Measurements from ENCODE around the gene VSTM5.

VSTM5 gene

DNA sequence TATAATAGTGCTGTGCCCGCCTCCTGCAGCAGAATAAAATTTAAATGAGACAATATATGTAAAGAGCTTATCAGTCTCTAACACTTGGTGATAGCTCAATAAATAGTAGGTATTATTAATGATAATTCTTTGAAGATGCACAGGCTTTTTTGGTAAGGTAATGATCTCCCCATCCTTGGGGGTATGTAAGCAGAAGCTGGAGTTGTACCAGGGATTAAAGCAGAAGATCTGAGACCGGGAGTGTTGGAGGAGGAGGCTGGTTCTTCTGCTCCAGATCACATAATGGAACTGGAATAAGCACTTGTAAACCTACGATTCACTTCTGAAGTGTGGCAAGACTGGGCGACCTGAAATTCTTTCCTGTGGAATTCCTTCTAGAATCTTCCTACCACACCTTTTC, 8.4 kb downstream of the VSTM5 start:
- FAIRE-seq = no peak

DNA sequence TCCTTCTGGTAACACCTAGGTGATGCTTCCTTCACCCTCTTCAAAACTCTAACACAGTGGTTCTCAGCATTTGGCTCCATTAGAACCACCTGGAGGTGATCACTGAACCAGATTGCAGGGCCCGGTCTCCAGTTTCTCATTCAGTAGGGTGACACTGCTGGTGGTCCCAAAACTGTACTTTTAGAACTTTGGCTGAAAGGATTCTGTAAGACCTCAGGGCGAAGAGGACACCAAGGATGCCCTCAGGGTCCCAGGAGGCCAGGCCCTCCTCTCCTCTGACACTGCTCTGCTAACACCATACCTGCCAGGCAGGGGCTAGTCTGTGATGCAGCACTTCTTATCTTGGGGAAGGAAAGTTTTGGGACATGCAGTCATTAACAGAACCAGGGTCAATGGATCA, 9.0 kb downstream of the VSTM5 start:
- FAIRE-seq = no peak

GRCh38 chr11:93840981-93841380, 9.4 kb downstream of the VSTM5 start:
- FAIRE-seq = no peak

DNA sequence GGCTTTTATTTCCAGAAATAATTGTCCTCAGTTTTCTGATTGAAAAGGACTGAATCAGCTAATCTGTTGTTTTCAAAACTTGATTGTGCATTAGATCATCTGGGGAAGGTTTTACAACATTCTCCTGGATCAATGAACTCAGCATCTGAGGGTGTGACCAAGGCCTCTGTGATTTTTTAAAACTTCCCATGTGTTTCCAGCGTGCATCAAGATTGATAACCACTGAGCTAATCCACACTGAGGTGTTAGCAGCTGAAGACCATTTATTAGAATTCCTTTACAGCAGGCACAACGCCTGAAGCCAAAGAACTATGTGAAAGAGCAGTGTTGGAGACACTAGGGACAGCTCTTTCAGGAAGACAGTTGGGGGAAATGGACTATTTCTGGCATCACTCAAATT, 10.2 kb downstream of the VSTM5 start:
- FAIRE-seq = no peak

DNA sequence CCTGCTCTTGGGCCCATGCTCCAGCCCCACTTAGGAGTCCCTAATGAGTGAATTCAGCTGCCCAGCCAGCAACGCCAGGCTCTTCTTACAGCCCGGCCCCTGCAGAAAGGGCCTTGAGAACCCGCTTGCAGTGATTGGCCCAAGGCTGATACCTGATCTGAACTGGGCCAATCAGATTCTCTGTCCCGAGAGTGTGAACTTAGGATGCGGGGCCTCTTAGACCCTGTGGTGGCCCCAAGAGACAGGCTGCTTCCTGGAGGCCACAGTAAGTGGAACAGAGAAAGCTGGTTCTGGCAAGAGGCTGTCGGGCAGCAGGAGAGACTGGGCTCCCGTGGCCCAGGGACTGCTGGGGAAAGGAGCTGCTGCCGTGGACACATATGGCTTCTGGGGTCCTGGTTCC, 11.5 kb downstream of the VSTM5 start:
- FAIRE-seq = no peak

- FAIRE-seq = no peak
Observed at GRCh38 chr11:93832780-93833179, 17.6 kb downstream of the VSTM5 start.

DNA sequence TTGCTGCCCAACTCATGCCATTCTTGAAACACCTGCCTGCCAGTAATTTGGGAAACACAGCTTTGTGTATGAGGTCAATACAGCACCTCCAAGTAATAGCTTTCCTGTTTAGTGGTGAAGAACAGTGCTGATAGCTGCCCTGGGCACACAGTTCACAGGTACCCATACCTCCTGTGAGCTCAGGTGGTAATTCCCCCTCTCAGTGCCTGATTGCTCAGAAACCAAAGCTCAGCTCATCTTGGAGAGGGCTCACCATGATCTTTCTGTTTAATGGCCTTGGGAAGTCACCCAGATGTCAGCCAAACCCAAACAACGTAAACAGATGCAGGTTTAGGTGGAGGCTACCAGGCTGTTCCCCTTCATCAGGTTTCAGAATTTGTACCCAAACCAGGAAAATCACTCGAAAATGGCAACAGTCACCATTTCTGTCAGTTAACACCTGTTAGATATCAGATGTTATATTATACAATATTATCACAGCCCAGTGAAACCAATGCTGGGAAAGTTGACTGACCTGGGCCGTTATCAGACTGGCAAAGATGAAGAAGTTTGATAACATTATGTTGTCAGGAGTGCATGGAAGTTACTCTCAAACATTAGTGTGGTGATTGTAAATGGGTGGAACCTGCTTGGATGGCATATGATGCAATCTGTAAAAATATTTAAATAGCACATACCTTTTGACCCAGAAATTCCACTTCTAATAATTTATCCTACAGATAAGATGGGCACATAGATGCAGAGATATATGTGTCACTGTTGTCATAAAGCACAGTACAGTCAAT, 18.9 kb downstream of the VSTM5 start:
- FAIRE-seq = no peak

GRCh38 chr11:93829598-93829997, 20.8 kb downstream of the VSTM5 start:
- FAIRE-seq = no peak

DNA sequence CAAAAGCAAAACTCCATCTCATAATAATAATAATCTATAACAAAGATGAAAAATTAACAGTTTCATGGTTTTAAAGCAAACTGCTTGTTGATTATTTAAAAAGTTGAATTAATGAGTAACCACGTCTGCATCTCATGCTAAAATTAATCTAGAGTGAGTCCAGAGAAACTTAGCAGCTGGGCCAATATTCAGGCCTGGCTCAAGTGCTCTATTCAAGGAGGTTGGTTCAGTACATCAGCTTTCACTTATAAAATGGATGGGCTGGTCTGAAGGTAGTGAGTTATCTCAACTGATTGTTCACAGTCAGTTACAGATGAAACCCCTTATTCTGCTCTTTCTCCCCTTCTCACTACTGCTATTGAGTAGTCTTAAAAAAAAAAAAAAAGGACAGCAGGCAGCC, 23.1 kb downstream of the VSTM5 start:
- FAIRE-seq = no peak

DNA sequence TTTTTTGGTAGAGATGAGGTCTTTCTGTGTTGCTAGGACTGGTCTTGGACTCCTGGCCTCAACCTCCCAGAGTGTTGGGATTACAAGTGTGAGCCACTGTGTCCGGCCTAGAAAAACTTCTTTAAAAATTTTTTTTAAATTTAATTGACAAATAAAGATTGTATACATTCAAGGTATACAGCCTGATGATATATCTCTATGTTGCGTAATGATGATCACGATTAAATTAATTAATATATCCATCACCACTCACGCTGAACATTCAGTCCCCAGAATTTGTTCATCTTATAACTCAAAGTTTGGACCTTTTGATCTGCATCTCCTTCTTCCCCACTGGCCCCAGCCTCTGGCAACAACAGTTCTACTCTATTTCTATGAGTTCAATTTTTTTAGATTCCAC, 27.2 kb downstream of the VSTM5 start:
- no peak for FAIRE-seq

DNA sequence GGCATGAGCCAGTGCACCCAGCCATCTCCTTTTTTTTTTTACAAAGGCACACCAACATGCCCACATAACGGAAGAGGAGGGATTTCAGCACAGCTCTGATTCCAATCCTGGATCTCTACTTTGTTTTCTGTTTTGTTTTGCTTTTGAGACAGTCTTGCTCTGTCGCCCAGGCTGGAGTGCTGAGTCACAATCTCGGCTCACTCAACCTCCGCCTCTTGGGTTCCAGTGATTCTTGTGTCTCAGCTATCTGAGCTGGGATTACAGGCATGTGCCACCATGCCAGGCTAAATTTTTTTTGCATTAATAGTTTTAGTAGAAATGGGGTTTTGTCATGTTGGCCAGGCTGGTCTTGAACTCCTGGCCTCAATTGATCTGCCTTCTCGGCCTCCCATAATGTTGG, 28.1 kb downstream of the VSTM5 start:
- FAIRE-seq = no peak

- no peak for FAIRE-seq
Observed at GRCh38 chr11:93821617-93822016, 28.8 kb downstream of the VSTM5 start.

- no peak for FAIRE-seq
Observed at GRCh38 chr11:93820847-93821246, 29.6 kb downstream of the VSTM5 start.

GRCh38 chr11:93819966-93820695, 30.3 kb downstream of the VSTM5 start:
- no peak for FAIRE-seq

DNA sequence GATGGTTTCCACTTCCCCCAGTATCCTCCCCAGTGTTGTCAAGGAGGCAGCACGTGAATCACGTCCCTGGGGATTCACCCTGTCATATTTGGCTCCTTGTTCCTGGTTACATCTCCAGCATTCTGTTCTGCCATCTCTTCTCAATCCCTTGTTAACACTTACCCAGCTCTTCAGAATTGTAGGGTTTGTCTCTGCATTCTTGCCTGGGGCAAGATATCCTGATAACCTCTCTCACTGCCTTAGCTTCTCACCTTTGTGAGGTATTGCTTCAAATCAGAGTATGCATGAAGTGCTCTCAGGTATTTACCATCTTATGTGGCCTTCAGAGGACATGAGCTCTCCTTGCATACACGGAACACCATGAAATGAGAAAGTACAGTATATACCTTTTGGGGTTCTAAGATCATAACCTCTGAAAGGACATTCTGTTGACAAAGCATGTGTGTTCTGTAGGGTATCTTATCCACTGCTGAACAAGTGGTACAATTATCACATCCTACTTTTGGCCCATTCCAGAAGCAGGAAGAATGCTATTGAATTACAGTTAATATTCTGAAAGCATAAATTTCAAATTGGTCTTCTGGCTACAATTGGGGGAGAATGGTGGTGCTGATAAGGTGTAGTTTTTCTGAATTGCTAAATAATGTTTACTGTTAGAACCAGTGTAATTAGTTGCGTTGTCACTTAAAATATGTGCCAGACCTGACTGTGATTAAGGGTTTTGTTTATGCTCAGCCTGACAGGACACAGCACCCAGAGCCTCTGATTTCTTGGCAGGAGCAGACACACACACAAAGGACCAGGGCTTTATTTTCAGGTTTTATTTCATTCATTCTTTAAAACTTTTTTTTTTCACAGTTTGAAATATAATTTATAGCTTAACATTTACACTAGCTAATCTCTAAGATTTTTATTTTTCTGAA, 32.7 kb downstream of the VSTM5 start:
- FAIRE-seq = no peak

DNA sequence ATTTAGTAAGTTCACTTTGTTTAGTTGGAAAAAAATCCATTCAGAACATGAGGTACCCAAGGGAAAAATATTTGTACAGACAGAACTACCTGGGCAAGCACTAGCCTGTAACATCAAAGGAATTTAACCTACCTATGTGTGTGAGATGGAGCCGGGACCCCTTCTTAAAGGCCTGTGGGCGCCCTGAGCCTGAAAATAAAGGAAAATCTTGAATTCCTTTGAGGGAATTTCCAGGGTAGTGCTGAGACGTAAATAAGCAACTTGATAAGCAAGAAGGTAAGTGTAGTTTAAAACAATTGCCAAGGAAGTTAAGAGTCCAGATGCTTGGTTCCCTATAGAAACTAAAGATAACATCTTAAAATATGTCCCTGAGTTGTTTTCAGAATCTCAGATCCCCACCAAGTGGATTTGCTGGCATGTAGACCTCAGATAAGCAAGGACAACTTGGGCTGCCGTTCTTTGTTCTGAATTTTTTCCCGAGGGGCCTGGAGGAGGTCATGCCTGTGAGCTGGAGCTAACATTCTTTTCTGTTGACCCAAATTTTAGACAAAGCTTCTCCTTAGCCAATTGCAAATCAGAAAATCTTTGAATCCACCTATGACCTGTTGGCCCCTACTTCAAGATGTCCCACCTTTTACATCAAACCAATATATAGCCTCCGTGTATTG, 35.3 kb downstream of the VSTM5 start:
- no peak for FAIRE-seq

DNA sequence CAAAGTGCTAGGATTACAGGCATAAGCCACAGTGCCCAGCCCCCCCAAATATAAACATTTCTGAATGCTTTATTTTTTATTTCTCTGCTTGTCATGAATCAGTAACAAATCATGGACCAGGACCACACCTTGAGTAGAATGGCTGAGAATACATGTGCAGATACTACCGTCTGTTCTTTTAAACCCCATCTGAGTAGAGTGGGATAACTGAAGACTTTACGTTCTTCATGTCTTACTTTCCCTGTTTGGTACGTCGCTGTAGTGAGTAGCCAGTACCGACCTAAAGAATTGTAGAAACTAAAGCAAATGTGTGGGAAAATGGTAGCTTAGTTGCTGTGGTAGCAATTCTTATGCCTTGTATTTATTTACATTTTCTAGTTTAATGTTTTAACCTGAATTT, 36.4 kb downstream of the VSTM5 start:
- no peak for FAIRE-seq

DNA sequence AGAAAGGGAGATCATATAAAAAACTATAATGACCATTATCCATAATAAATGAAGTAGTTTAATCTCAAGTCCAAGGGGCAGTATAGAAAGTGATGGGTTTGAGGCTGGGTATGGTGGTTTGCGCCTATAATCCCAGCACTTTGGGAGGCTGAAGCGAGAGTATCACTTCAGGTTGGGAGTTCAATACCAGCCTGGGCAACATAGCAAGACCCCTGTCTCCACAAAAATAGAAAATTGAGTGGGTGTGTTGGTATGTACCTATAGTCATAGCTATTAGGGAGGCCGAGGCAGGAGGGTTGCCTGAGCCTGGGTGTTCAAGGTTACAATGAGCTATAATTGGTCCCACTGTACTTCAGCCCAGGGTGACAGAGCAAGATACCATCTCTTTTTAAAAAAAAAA, 42.4 kb downstream of the VSTM5 start:
- FAIRE-seq = no peak

DNA sequence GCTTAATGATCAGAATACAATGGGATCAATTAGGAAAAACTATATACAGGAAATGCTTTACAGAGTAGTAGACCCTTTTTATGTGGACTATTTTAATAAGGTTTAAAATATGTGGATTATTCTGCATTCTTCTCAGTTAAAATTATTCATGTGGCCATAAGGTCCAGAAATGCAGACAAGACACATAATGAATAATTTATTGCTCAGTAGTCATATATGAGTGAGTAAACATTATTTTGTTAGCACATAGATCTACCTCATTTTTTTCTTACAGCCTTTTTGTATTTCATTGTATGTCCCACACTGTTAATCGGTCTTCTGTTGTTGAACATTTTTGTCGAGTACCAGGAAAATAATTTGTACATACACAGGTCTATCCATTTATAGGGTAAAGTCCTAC, 45.5 kb downstream of the VSTM5 start:
- FAIRE-seq = no peak

- no peak for FAIRE-seq
Observed at GRCh38 chr11:93801366-93801765, 49.1 kb downstream of the VSTM5 start.

DNA sequence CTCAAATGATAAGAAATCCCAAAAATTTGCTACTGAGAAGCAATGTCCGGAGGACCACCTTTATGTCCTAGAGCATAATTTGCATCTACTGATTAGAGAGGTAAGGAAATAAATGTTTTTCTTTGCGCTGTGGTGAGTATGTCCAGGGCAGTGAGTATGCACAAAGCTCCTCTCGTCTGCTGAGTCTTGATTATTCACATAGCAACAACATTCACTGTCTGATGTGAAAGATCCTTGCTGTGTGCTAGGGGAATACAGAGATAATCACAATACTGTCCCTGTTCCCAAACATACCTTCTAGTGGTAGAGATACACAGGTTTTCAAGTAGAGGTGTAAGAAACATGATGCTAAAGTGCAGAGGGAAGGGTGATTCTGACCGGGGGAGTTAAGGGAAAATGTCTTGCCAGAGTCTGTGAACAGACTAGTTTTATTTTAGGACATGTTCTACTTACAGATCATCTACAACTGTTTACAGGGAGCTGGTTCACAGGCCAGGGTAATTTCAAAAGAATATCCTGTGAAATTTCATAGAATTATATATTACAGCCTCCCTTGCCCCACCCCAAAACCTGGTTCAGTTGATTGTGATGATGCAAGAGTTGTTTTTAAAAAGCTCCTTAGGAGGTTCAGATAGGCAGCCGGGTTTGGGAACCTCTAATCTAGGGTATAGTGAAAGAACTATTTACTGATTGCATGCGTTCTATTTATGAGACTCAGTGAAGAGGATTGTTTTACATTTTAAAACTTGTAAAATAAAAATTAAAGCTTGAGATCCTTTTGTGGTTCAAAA, 53.8 kb downstream of the VSTM5 start:
- no peak for FAIRE-seq

DNA sequence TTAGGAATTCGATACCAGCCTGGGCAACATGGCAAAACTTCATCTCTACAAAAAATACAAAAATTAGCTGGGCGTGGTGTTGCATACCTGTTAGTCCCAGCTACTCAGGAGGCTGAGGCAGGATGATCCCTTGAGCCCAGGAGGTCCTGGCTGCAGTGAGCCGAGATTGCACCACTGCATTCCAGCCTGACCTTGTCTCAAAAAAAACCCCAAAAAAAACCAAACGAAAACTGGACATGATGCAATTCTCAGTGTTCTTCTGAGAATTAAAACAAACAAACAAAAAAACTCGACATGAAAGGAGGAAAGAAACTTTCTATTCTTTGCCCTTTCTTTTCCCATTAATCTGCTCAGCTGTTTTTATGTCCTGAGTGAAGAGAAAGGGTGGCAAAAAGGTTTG, 58.9 kb downstream of the VSTM5 start:
- FAIRE-seq = no peak
